Stimulated activated CD4-positive, alpha-beta T cell treated with anti-CD3 and anti-CD28 coated beads, Interleukin-12 subunit alpha, Interleukin-12 subunit beta, amount 100 ng/mL, for 24 hours (primary cell): ENCODE measurements around the gene CBLB.

ENCODE experiments used
- DNase-seq, 2 experiments: peaks; one replicate each; pipeline ENCODE4 v3.0.0-alpha.2; 2020; ENCODE audit warnings: low read depth in 2 of 2

Gene CBLB

GRCh38 chr3:105616374-105617121, 252.3 kb downstream of the CBLB start:
- no peak for DNase-seq

- no peak for DNase-seq
These were observed 253.0 kb downstream of the CBLB start for GRCh38 chr3:105615814-105616213.

GRCh38 chr3:105614288-105615030, 254.4 kb downstream of the CBLB start:
- DNase-seq, result no peak

- no peak for DNase-seq
These were observed 255.7 kb downstream of the CBLB start for GRCh38 chr3:105613120-105613519.

- no peak for DNase-seq
These were observed 257.3 kb downstream of the CBLB start for GRCh38 chr3:105611304-105612192.

GRCh38 chr3:105610473-105610872, 258.3 kb downstream of the CBLB start:
- no peak for DNase-seq

GRCh38 chr3:105608623-105609022, 260.2 kb downstream of the CBLB start:
- DNase-seq, result no peak

GRCh38 chr3:105606016-105606415, 262.8 kb downstream of the CBLB start:
- DNase-seq, result no peak
